ENCODE data around the gene DNAH5.

- TF ChIP-seq POLR2AphosphoS5 (IDR thresholded peaks at IDR 0.05) = no peak
- no peak for TF ChIP-seq CTCF (IDR thresholded peaks at IDR 0.05)
- no peak for TF ChIP-seq POLR2A (IDR thresholded peaks at IDR 0.05)
- no peak for TF ChIP-seq EP300 (IDR thresholded peaks at IDR 0.05)
These were observed 4.8 kb downstream of the DNAH5 start for GRCh38 chr5:13939638-13940037.
